Stimulated activated CD8-positive, alpha-beta memory T cell treated with anti-CD3 and anti-CD28 coated beads, Interleukin-2, amount 100 ng/mL, for 48 hours (primary cell): ENCODE data around the gene MUC6.
A peak's percentile ranks its signal among the peaks of the same experiment; 100 is the strongest.

Experiments used
- DNase-seq, 2 donors: peaks; one replicate each; pipeline ENCODE4 v3.0.0-alpha.2; 2020; ENCODE audit warnings: low read depth in 2 of 2

MUC6 gene

DNA sequence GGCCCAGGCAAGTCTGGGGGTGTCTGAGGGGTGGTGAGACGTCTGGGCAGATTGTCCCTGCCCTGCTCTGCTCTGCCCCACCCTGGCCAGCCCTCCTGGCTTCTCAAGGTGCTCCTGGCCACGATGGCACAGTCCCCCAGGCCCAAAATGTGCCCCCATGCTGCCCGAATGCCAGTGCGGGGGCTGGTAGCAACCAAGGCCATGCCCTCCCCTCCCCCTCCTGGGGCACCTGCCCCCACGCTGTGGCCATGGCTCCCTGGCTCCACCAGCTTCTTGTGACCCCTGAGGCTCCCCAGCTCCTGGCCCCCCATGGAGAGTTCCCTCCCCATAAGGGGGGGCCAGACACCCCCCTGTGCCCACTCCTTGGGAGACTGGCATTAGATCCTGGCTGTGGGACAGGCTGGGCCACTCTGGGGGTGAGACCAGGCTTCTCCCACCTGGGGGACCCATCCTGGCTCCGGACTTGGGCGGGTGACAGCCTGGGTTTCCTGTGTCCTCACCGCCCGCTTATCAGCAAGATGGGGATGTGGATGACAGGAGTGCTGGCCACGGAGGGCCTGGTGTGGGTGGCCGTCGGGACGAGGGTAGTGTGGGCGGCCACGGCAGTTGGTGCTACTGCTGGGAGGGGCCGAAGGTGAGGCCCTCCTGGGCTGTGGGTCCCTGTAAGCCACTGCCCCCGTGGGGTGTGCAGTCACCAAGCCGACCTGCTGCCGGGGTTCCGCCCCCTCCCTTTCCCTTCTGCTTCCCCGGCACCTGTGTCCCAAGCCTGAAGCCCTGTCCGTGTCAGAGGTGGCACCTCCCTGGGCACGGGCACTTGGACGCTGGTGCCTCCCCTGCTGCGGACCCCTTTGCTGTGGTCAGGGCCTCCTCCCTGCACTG, 15.9 kb upstream of the MUC6 start:
- no peak for DNase-seq

DNA sequence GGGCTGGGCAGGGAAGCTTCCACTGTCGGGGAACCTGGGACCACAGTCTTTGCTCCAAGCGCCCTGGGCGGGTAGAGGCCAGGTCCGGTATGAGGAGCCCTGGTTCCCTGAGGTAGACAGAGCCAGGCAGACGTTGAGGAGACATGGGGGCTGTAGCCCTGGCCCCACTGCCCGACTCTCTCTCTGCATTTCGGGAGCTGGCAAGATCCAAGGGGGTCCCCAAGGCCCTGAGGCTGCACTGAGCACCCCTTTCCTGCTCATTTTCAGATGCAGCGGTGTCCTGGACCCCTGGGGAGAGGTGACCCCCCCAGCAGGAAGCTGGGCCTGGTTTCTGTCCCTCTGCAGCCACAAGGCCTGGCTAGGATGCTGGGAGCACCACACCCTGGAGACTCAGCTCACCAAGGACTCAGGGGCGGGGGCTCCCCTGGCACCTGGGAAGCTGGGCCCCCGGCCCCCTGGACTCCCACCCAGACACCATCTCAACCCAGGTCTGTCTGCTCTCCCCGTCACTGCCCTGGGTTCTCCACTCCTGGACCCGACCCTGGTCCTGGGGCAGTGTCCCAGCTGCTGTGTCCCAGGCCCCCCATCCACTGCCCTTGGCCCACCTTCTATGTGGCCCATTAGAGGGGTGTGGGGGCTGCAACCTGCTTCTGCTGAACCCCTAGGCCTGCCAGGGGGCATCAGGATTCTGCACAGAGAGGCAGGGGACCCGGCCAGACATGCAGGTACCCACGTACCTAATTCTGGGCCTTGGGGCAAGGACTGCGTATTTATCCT, 15.0 kb upstream of the MUC6 start:
- no peak for DNase-seq

DNA sequence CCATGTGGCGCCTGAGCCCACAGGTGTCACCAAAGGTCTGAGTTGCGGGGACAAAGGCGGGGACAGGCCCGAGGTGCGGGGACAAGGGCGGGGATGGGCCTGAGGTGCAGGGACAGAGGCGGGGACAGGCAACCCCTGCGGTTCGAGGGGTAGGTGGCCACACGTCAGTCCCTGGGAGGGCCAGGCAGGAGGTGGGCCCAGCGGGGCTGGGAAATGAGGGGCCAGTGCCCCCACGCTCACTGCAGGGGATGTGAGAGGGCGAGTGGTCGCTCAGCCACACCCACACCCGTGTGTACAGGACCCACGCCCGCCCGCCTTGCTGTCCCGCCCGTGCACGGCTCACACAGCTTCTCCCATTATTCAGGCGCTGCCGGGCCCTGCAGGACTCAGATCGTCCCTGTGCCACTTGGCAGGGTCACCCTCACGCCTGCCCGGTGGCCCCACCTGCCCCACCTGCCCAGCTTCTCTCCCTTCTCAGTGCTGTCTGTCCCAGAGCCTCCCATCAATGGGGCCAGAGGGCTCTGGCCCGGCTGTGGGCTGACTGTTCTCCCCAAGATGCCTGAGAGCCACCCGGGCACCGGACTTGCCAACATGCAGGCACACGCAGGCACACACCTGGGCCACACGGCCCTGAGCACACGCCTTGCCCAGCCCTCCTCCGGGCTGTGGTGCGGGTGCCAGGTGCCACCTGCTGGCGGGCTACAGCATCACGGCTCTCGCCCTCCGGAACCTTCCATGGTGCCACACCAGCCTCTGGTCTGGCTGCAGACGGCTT, 14.2 kb upstream of the MUC6 start:
- peak; percentile 56 for DNase-seq

DNA sequence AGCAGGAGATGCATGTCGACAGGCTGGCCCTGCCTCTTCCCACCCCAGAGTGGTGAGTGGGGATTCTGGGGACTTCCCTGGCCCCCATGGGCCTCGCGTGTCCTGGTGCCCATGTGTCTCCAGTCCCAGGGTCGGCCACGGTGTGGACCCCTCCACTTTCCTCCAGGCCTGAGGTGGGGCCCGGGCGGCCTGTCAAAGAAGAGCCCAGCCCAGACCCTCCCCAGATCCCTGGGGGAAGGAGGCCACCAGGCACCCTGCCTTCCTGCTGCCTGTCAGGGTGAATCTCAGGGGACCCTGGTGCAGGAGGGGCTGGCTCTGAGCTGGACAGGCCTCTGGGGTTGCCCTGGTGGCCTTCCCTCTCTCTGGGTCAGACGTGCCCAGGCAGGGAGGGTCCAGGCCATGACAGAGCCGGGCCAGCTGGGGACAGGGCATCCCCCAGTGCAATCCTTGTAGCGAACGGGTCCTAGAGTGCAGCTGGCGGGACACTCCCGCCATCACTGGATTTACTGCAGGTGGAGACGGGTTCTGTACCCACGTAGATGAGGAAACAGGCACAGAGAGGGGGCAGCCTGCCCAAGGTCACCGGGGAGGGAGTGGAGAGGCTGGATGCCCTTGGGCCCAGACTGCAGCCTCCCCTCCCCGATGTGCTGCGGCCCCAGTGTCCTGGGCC, 13.5 kb upstream of the MUC6 start:
- no peak for DNase-seq

DNA sequence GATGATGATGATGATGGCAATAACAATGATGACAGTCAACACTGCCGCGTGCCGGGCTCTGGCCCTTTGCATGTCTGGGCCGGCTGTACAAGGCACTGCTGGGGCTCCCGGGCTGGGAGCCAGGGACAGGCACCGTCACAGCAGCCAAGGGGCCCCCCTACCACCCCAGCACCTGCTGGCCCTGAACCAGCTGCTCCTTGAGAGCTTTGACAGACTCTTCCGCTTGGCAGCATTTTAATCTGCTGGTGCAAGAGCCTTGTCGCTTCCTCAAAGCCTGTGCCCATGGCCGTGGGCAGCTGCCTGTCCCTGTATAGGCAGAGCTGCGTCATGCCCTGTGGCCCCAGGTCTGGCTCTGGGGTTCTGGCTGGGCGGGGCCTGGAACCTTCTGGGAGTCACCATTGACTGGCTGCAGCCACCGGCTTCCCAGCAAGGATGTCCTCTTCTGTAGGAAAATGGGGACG, 12.9 kb upstream of the MUC6 start:
- no peak for DNase-seq

DNA sequence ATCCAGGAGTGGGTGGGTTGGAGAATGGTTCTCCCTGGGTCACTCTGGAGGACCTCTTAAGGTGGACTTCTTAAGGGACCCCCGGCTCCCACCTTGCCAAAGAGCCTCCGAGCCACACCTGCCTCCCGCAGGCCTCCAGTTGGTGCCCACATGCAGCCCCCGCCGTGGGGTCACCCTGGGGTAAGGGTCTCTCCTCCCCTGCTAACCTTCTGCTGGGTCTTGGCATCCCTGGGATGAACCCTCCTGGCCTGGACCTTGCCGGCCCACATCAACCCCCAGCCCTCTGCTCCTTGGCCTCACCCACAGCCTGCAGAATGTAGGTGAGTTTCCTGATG, 12.5 kb upstream of the MUC6 start:
- no peak for DNase-seq

DNA sequence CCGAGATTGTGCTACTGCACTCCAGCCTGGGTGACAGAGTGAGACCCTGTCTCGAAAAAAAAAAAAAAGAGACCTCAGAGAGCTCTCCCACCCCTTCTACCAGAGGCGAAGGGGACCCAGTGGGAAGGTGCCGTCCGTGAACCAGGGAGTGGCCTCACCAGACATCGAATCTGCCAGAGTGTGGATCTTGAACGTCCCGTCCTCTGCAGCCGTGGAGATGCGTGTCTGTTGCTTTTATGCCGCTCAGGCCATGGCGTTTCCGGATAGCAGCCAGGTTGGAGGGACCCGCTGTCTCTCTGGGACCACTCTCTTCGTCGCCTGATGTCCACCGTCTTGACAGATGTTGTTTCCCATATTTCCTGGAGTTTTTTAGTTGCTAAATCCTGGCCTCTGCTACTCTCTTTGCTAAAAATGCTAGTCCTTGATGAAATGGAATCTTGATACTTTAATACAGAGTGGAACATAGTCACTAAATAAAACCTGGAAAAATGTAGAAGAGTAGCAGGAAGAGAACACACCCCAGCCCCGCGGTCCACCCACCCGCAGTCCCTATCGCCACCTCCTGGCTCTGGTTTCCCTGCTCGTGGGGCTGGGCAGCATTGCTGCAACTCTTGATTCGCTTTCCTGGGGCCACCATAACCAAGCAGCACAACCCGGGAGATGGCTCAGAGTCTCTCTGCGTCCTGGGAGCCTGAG, 12.0 kb upstream of the MUC6 start:
- no peak for DNase-seq

DNA sequence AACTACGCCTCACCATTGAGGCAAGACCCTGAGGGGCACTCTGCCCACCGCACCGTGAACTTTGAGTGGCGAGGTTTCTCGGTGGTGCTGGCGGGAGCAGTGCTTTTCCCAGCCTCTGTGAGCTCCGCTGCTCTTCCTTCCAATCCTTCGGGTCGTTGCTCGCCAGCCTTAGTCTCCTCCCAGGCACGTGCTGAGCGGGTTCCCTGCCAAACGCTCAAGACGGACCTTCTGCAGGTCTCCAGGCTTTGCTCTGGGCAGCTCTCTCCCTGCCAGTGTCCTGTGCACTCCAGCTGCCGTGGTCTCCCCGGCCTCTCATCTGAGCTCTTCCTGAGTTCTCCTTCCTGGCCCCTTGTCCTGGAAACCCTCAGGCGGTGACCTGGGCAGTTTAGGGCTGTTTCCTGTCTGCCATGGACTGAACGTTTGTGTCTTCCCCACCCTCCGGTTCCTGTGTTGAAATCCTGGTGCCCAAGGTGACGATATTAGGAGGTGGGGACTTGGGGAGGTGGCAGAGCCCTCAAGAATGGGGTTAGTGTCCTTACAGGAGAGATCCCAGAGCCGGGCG, 11.2 kb upstream of the MUC6 start:
- DNase-seq: no peak

DNA sequence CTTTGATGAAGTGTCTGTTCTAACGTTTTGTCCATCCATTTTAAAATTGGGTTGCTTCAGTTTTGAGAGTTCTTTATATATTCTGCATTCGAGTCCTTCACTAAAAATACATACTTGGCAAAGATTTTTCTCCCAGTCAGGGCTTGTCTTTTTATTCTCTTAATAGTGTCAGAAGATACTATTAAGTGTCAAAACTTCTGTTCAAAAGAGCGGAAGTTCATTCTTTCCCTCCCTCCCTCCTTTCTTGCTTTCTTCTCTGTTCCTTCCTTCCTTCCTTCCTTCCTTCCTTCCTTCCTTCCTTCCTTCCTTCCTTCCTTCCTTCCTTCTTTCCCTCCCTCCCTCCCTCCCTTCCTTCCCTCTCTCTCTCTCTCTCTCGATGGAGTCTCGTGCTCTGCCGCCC, 7.6 kb upstream of the MUC6 start:
- no peak for DNase-seq

DNA sequence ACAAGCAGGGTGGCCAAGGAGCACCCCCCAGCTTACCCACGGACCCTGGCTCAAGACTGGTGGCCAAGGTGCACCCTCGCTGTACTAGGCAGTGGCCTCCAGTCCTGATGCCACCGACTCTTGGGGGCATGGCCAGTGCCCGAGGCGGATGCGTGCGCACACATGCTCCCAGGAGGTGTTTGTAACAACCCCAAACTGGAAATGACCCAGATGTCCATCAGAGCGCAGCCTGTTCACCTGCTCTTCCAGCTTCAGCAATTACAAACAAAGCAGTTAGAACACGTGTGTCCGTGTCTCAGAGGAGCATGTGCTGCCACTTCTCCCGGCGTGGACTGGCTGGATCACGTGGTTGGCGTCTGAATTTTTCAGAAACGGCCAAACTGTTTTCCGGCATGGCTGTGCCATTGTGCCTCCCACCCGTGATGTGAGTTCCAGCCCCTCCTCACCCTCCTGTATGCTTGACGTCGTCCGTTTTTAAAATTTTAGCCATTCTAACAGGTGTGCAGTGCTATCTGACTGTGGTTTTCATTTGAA, 7.1 kb upstream of the MUC6 start:
- no peak for DNase-seq

DNA sequence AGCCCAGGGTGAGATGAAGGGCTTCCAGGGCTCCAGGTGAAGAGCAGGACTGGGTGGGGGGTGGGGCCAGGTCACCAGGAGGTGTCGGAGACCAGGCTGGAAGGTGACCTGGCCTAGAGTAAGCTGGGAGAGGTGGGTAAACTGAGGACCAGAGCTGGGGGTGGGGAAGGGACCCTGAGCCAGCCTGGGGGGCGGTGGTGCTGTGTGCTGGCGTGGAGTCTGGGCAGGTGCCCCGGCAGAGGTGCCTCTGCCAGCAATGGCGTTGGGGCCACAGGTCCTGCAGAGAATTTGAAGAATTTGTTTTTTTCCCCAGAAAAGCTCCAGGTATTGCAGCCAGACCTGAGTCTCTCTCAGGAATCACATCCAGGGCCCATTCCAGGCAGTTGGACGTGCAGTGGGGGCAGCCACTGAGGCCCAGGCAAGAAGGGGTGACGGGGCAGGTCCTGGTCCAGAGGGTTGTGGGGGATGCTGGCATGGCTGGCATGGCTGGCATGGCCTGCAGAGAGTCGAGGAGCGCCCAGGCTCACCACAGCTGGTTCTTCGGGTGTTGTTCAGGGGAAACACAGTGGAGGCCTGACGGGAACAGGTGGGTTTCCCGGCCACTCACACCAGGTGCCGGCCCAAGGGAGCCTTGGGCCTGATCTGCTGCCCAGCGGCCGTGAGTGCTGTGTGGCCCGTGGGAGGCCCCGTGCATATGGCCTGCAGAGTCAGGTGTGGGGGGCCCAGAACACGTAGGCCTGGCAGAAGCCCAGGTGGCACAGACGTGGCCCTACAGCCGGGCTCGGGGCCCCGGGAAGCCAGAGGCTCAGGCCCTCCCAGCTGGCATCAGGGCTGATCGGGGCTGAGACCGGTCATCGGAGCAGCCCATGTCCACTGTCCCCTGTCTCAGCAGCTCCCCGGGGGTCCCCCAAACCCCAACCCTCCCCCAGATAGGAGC, 6.4 kb upstream of the MUC6 start:
- DNase-seq: no peak

DNA sequence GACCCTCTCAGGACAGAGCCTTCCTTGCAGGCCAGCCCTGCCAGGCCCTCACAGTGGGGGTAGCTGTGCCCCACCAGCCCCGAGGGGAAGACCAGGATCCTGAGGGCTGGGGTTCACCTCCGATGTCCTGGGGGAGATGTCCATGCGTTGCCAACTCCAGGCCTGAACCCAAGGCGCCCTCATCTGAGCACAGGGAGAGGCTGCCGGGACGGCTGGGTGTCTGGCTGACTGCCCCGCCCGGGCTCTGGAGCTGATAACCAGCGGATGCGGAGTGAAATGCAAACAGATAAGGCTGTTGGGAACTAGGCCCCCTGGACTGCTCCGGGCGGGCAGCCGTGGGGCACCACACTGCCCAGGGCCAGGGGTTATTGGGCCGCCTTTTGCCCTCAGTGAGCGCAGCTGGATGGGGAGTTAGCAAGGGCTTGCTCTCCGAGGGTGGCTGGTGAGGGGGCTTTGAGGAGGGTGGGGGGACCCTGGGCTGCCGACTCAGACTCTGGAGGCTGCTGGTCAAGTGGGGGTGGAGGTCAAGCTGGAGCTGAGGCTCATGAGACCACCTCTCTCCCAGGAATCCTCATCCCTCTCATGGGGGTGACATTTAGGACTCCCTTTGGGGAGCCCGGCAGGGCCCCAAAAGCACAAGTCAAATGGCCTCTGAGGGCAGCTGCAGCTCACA, 5.6 kb upstream of the MUC6 start:
- no peak for DNase-seq

DNA sequence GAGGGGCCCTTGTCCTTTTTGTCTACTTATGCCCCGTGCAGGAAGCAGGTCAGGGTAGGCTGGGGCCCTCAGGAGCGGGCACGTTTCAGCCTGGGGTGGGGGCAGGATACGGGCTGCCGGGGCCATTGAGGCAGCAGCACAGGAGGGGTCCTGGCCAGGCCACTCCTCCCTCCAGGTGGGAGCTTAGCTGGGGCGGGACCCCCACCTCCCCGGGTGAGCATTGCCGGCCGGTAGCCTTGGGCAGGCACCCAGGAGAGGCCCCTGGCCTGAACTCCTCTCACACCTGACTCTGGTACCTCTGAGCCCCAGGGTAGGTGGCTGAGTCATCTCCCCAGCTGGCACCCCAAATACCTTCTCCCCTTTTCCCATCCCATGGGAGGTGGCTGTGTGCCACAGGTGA, 5.0 kb upstream of the MUC6 start:
- DNase-seq: no peak

DNA sequence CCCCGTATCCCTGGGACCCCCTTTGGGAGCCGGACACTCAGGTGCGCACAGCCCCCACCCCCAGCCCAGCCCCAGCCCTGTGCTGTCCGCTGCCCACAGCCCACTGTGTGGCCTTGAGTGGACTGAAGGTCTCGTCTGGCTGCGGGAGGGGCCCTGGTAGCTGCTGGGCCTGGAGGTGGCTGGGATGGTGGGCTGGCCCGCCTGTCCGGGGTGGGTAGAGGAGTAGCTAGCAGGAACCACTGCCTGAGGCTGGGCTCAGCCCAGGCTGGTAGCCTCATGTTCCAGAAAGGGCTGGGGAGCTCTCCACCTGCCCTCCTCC, 4.6 kb upstream of the MUC6 start:
- no peak for DNase-seq

DNA sequence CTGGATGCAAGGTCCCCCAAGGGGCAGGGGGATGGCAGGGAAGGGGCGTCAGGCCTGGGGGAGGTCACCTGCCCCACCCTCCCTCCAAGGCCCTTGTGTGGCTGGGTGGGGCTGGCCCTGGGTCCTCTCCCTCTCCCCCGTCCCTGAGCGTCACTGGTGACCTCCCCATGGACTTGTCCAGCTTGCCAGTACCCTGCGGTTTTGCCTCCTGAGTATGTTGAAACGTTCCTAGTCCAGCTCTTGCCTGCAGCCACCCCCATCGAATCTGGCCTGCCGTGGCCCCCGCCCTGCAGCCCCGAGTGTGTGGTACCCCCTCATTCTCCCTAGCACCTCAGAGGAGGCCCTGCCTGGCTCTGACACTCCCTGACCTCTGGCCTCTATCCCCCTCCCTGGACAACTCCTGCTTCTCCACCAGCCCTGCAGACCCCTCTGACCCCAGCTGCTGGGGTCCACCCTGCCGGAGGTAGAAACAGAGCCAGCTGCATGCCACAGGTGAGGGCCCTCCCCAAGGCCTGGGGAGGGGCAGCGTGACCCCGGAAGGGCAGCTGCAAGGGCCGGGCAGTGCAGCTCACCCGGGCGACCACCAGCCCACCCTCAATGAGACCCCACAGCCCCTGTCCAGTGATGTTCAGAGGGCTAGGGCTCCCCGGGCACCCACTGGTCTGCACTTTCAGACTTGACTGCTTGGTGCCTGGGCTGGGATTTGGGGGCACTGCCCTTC, 4.1 kb upstream of the MUC6 start:
- DNase-seq: no peak

DNA sequence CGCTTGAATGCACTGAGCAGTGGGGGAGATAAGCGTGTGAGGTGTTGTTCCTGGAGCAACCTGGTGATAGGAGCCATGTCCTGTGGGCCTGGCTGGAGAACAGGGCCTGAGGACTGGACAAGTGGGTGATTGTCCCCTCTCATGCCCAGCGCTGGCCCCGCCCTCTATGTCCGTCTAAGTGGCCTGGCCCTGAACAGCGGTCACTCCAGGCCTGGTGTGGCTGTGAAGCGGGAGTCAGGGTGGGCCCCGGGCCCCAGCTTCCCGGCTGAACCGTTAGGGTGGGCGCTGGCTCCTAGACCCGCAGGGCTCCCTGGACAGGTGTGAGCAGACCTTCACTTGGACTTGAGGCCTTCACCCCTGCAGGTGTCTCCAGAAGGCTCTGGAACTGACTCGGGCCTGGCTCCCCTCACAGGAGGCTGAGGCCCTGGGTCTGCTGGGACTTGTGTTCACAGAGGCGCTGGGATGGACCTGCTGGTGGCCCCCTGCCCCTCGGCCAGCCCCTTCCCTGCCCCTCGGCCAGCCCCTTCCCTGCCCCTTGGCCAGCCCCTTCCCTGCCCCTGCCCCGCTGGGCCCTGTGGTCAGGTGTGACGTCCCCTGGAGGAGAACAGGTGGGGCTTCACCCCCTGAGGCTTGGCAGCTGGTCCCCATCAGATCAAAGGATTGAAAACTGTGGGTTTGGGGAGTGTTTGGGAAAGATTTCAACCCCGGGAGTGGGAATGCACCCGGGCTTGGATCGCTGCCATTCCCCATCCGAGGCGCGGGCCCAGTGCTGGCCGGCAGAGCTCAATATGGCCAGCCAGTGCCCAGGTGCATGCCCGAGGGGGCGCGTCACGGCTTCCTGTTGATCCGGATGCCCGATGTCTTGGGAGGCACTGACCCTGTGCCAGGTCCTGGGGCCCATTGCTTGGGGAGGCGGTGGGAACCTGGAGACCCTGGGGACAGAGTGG, 3.2 kb upstream of the MUC6 start:
- no peak for DNase-seq

DNA sequence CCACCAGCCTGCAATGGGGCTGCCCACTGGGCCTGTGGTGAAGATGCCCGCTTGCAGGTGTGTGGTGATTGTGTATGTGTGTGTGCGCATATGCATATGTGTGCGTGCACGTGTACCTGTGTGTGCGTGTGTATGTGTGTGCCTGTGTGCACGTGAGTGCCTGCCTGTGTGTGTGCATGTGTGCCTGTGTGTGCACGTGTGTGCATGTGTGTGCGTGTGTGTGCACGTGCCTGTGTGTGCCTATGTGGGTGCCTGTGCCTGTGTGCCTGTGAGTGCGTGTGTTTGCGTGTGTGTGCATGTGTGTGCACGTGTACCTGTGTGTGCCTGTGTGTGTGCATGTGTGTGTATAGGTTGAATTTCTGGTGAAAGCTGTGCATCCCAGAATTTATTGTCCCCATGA, 2.4 kb upstream of the MUC6 start:
- DNase-seq: no peak
